GM10266 (cell line): ENCODE data around the gene TSPAN3.

Experiments used
- DNase-seq: peaks from one replicate; pipeline ENCODE4 v3.0.0; 2012; ENCODE audit errors: extremely low spot score
- CTCF ChIP-seq: IDR thresholded peaks from 2 replicates; pipeline ENCODE4 v1.5.1; 2012; ENCODE audit warnings: mild to moderate bottlenecking, low read depth; ENCODE audit not compliant: control insufficient read depth, insufficient read depth; ENCODE audit errors: missing control alignments

TSPAN3 gene

GRCh38 chr15:77064539-77065308 is 6.2 kb downstream of the TSPAN3 start:
- no peak for TF ChIP-seq CTCF
- DNase-seq, result no peak

- DNase-seq, result no peak
- TF ChIP-seq CTCF, result no peak
These were observed 6.8 kb downstream of the TSPAN3 start for GRCh38 chr15:77064063-77064462.

GRCh38 chr15:77063249-77063648 is 7.7 kb downstream of the TSPAN3 start:
- DNase-seq, result no peak
- TF ChIP-seq CTCF, result no peak

- DNase-seq, result no peak
- no peak for TF ChIP-seq CTCF
These were observed 10.4 kb downstream of the TSPAN3 start for GRCh38 chr15:77060546-77060945.

- DNase-seq, result peak; percentile 48
- TF ChIP-seq CTCF, result no peak
These were observed 11.0 kb downstream of the TSPAN3 start for GRCh38 chr15:77059786-77060361.

- TF ChIP-seq CTCF, result no peak
- no peak for DNase-seq
These were observed 12.4 kb downstream of the TSPAN3 start for GRCh38 chr15:77058468-77058867.

- TF ChIP-seq CTCF, result no peak
- no peak for DNase-seq
These were observed 13.2 kb downstream of the TSPAN3 start for GRCh38 chr15:77057685-77058084.
